HepG2 (cell line): ENCODE measurements around the gene ACACB. TPM values are rescaled to one million over a fixed set of nuclear protein-coding genes. Genes with fewer than 3 reads are reported as not detected.

Experiments used
- KDM2A ChIP-seq: sonication (generic); formaldehyde crosslinking; IDR thresholded peaks from 2 replicates; pipeline ENCODE4 v1.4.0; 2020; ENCODE audit warnings: low read depth, missing genetic modification reagents, borderline replicate concordance
- MIXL1 ChIP-seq: IDR thresholded peaks from 2 replicates; pipeline ENCODE4 v1.6.1; 2016
- ZBED4 ChIP-seq: sonication (generic); formaldehyde crosslinking; IDR thresholded peaks from 2 replicates; pipeline ENCODE4 v1.4.0; 2020; ENCODE audit warnings: missing genetic modification reagents, borderline replicate concordance
- ZBTB40 ChIP-seq, 2 experiments: fragments of 450-650 bp in 1 of 2; sonication (generic) in 1 of 2; formaldehyde crosslinking in 1 of 2; IDR thresholded peaks; 2 replicates each; pipeline versions ENCODE4 v1.6.1 to v1.8.0; 2016 to 2022; ENCODE audit warnings: antibody characterized with exemption in 1 of 2, mild to moderate bottlenecking in 1 of 2, missing genetic modification reagents in 1 of 2
- ZHX2 ChIP-seq, 2 experiments: sonication (generic) in 1 of 2; formaldehyde crosslinking in 1 of 2; IDR thresholded peaks; 2 replicates each; pipeline versions ENCODE4 v1.6.1 to v1.9.0; 2014 to 2022; ENCODE audit warnings: antibody characterized with exemption in 1 of 2, borderline replicate concordance in 1 of 2, inconsistent platforms in 1 of 2, low read depth in 1 of 2, missing genetic modification reagents in 1 of 2
- ZNF841 ChIP-seq: sonication (generic); formaldehyde crosslinking; IDR thresholded peaks from 2 replicates; pipeline ENCODE4 v1.8.1; 2023; ENCODE audit warnings: missing genetic modification reagents, borderline replicate concordance
- ZNF879 ChIP-seq: sonication (generic); formaldehyde crosslinking; IDR thresholded peaks from 2 replicates; pipeline ENCODE4 v1.8.1; 2023; ENCODE audit warnings: missing genetic modification reagents
- polyA plus RNA-seq, 8 experiments: library from polyadenylated mRNA; depleted of rRNA in 3 of 8; stranded (reverse) in 7 of 8; unstranded in 1 of 8; fragments of >200 nt; fragmentation: Illumina TruSeq in 4 of 8; extraction: Trizol in 4 of 8; gene quantifications; 2 replicates each; pipeline versions ENCODE4 v1.2.1 to v1.2.3, GENCODE V29; 2011 to 2016; ENCODE audit warnings: low read depth in 4 of 8, missing spikeins in 1 of 8, mixed read lengths in 1 of 8; ENCODE audit not compliant: insufficient read depth in 1 of 8
- total RNA-seq, 5 experiments: library from RNA; depleted of rRNA; stranded (reverse); fragments of >200 nt; fragmentation: Illumina TruSeq; extraction: Trizol; gene quantifications; 2 replicates each; pipeline ENCODE4 v1.2.3, GENCODE V29; 2016; ENCODE audit warnings: low read depth in 1 of 5

The ACACB gene
- total and polyA plus RNA-seq, 2 of the 13 experiments (the other 11 are each of a cell fraction or from before 2014, with no cell fraction given), result 6.2 to 8.6 TPM

GRCh38 chr12:109277899-109278762 lies 161.7 kb downstream of the ACACB start (continued):
- TF ChIP-seq ZBTB40 (IDR thresholded peaks at IDR 0.05) (no peak), ZBTB40 (CRISPR knock-in tag; IDR thresholded peaks at IDR 0.05) (peak; percentile 50; the same call in 1 of the 2 replicates), MIXL1 (CRISPR knock-in tag) (no peak; the same call in 1 of the 2 replicates), ZNF879 (no peak), ZNF841 (CRISPR knock-in tag) (no peak), ZBED4 (CRISPR knock-in tag) (no peak), ZHX2 (IDR thresholded peaks at IDR 0.05; ENCODE audit: low read depth) (no peak), ZHX2 (CRISPR knock-in tag; IDR thresholded peaks at IDR 0.05; ENCODE audit: borderline replicate concordance) (no peak), KDM2A (CRISPR knock-in tag) (no peak)
